Spleen (tissue), 11 donors: ENCODE data around the gene DCLK2. TPM values are rescaled to one million over a fixed set of nuclear protein-coding genes. Genes with fewer than 3 reads are reported as not detected.

ENCODE experiments used
- DNase-seq: peaks from one replicate; pipeline ENCODE4 v3.0.0-alpha.2; 2020
- H3K27ac ChIP-seq, 8 donors: fragments of 200-600 bp; sonication (generic) in 7 of 8; 1 replicate in 4 of 8; 2 replicates in 4 of 8; pipeline versions ENCODE4 v1.5.0 to v1.8.0; 2016 to 2021; ENCODE audit warnings: inconsistent platforms in 4 of 8, mild to moderate bottlenecking in 4 of 8, moderate library complexity in 1 of 8
- H3K27me3 ChIP-seq, 7 donors: fragments of 200-600 bp; sonication (generic) in 6 of 7; replicated peaks in 1 of 7; 1 replicate in 4 of 7; 2 replicates in 3 of 7; pipeline versions ENCODE4 v1.5.0 to v1.8.0; 2016 to 2021; ENCODE audit warnings: inconsistent platforms in 3 of 7, mild to moderate bottlenecking in 1 of 7
- H3K36me3 ChIP-seq, 6 donors: fragments of 200-600 bp; sonication (generic) in 5 of 6; 1 replicate in 4 of 6; 2 replicates in 2 of 6; pipeline versions ENCODE4 v1.5.0 to v1.8.0; 2016 to 2021; ENCODE audit warnings: inconsistent platforms in 2 of 6
- H3K4me1 ChIP-seq, 6 donors: fragments of 200-600 bp; sonication (generic) in 5 of 6; 1 replicate in 3 of 6; 2 replicates in 3 of 6; pipeline versions ENCODE4 v1.5.0 to v1.8.0; 2016 to 2021; ENCODE audit warnings: inconsistent platforms in 3 of 6
- H3K4me3 ChIP-seq, 8 donors: fragments of 200-600 bp; sonication (generic) in 7 of 8; 1 replicate in 4 of 8; 2 replicates in 4 of 8; pipeline versions ENCODE4 v1.5.0 to v1.8.0; 2016 to 2021; ENCODE audit warnings: inconsistent platforms in 4 of 8, mild to moderate bottlenecking in 4 of 8, moderate library complexity in 2 of 8
- H3K9me3 ChIP-seq, 8 donors: fragments of 200-600 bp; sonication (generic) in 7 of 8; 1 replicate in 4 of 8; 2 replicates in 4 of 8; pipeline versions ENCODE4 v1.5.0 to v1.8.0; 2016 to 2021; ENCODE audit warnings: inconsistent platforms in 4 of 8
- POLR2A ChIP-seq, 3 donors: fragments of 450-650 bp; IDR thresholded peaks; one replicate each; pipeline ENCODE4 v1.5.1; 2017; ENCODE audit warnings: antibody characterized with exemption in 3 of 3, mild to moderate bottlenecking in 1 of 3
- POLR2AphosphoS5 ChIP-seq, 3 donors: sonication (generic); formaldehyde crosslinking; IDR thresholded peaks; one replicate each; pipeline ENCODE4 v1.5.1; 2017; ENCODE audit warnings: antibody characterized with exemption in 3 of 3
- WGBS, 5 donors: extraction: QIAGEN DNeasy Blood & Tissue Kit in 3 of 5; methylation state at CpG; one replicate each; pipeline versions ENCODE4 v1.1.5 to v1.1.7; 2013 to 2018; 5-methylcytosine and 5-hydroxymethylcytosine counted together
- intact Hi-C: fragments of 100-400 bp; cut with DNase I; formaldehyde crosslinking; loops from one replicate; pipeline ENCODE4 v1.15.0; 2023; ENCODE audit warnings: low total_unique reads
- polyA plus RNA-seq, 3 donors: library from polyadenylated mRNA; stranded (reverse); fragments of 200-250 nt; gene quantifications; one replicate each; pipeline ENCODE4 v1.2.1, GENCODE V29; 2013
- total RNA-seq, 7 donors: library from RNA; depleted of rRNA in 3 of 7; stranded (reverse); fragments of >200 nt in 3 of 7; fragmentation: NEBNext Ultra II Directional in 4 of 7; extraction: Animal tissue kit (Norgen Biotek cat#: 25700) in 4 of 7; gene quantifications; one replicate each; pipeline versions ENCODE4 v1.1.0 to v1.2.1, GENCODE V29; 2016 to 2021
- TF ChIP-seq, protein P1 (sequence below), 11 experiments: fragments of 200-600 bp in 7 of 11; fragments of 450-650 bp in 4 of 11; sonication (generic) in 4 of 11; IDR thresholded peaks in 8 of 11; conservative IDR thresholded peaks in 3 of 11; 1 replicate in 7 of 11; 2 replicates in 4 of 11; pipeline versions ENCODE4 v1.4.0 to v1.8.0; 2016 to 2021; ENCODE audit warnings: antibody characterized with exemption in 11 of 11, inconsistent platforms in 4 of 11, mild to moderate bottlenecking in 1 of 11
- donor health status: healthy with polysubstance abuse.
- donor health status: DM: no; HTN: no; CAD: no; lungs with moderate emphysema.
- donor health status: DM: no; HTN: no; CAD: no.
- donor health status: Bipolar disorder and iron deficiency.
- donor health status: healthy.
- donor health status: DM: no; HTN: no; CAD: no.
- donor health status: DM: yes; HTN: yes; CAD: no.

The DCLK2 gene
- total and polyA plus RNA-seq, 10 donors, result 0.53 to 6.1 (median 3.9) TPM

GRCh38 chr4:150253416-150253815, 175.2 kb downstream of the DCLK2 start:
- Histone ChIP-seq H3K27me3 (no peaks in the 10 kb centered on the region), H3K36me3 (peaks cover 0 to 32% (median 0%) of the 10 kb centered on the region in 6 donors), H3K9me3 (no peaks in the 10 kb centered on the region), H3K27ac (no peak overlapping the region), H3K4me1 (no peaks in the 10 kb centered on the region), H3K4me3 (no peak overlapping the region)
- no peak for TF ChIP-seq POLR2AphosphoS5 (IDR thresholded peaks at IDR 0.05)
- TF ChIP-seq POLR2A (IDR thresholded peaks at IDR 0.05), result no peak
- TF ChIP-seq, protein P1, sequence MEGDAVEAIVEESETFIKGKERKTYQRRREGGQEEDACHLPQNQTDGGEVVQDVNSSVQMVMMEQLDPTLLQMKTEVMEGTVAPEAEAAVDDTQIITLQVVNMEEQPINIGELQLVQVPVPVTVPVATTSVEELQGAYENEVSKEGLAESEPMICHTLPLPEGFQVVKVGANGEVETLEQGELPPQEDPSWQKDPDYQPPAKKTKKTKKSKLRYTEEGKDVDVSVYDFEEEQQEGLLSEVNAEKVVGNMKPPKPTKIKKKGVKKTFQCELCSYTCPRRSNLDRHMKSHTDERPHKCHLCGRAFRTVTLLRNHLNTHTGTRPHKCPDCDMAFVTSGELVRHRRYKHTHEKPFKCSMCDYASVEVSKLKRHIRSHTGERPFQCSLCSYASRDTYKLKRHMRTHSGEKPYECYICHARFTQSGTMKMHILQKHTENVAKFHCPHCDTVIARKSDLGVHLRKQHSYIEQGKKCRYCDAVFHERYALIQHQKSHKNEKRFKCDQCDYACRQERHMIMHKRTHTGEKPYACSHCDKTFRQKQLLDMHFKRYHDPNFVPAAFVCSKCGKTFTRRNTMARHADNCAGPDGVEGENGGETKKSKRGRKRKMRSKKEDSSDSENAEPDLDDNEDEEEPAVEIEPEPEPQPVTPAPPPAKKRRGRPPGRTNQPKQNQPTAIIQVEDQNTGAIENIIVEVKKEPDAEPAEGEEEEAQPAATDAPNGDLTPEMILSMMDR (IDR thresholded peaks at IDR 0.05 in 8 of 11, conservative IDR thresholded peaks at IDR 0.05 in 3 of 11), result no peak
- DNase-seq, result no peak
- intact Hi-C loops, result no loop called here
- 89 to 98% (median 94%) methylated on average over 11 of the region's 11 CpGs for WGBS, 5 donors

DNA sequence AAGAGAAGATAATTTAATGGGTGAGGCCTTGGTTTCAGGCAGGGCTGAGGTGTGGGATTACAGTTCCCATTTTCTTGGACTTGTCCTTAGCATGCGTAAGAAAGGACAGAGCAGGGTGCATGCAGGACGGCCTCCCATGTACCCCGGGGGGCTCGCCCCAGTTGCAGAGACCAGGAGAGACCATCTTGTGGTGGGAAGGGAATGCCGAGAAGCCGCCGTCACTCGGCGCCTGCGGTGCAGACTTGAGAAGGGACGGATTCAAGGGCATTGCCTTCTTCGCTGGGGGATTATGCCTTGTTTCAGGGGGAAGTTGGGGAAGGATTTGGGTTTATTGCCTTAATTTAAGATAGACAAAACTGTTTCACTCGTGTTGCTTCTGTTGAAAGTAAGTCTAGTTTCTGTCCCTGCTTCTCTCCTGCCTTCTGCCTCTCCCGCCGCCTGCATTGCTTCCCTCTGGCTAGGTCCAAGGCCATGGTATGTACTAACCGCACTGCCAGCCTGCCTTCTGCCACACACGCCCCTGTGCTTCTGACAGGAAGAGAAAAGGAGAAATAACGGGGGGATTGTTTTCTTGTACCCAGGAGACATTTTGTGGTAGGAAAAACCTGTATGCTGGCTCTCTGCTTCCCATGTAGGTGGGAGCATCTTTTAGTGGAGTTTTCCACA, 175.9 kb downstream of the DCLK2 start:
- Histone ChIP-seq H3K27ac (no peak overlapping the region), H3K36me3 (peaks cover 0 to 30% (median 0%) of the 10 kb centered on the region in 6 donors), H3K4me1 (no peaks in the 10 kb centered on the region), H3K27me3 (no peaks in the 10 kb centered on the region), H3K4me3 (no peak overlapping the region), H3K9me3 (no peaks in the 10 kb centered on the region)
- DNase-seq, result no peak
- WGBS, 5 donors, result 78 to 85% (median 81%) methylated on average over 18 of the region's 18 CpGs
- TF ChIP-seq, protein P1 (IDR thresholded peaks at IDR 0.05 in 8 of 11, conservative IDR thresholded peaks at IDR 0.05 in 3 of 11), result no peak
- TF ChIP-seq POLR2A (IDR thresholded peaks at IDR 0.05), result no peak
- no peak for TF ChIP-seq POLR2AphosphoS5 (IDR thresholded peaks at IDR 0.05)
- intact Hi-C loops, result no loop called here

DNA sequence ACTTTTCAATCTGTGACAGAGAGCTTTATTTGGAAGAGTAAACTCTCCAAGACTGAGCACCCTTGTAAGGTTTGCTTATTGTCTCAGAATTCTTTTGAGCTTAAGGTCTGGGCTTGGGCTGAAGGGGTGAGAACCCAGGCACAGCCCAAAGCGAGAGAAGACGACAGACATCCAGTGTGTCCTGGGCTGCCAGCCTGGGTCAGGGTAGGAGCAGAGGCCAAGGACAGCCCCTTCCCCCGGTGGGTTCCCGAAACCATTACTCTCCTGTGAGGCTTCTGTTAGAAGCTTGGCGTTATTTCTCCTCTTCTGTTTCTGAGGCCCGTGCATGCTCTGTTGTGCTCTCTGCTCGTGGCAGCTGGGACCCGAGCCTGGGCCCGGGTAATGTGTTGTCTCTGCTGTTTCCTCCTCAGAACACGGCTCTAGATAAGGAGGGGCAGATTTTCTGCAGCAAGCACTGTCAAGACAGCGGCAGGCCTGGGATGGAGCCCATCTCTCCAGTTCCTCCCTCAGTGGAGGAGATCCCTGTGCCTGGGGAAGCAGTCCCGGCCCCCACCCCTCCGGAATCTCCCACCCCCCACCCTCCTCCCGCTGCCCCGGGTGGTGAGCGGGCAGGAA, 177.5 kb downstream of the DCLK2 start:
- WGBS, 5 donors, result 87 to 95% (median 91%) methylated on average over 11 to 16 of the region's 16 CpGs

GRCh38 chr4:150256225-150256620, 178.0 kb downstream of the DCLK2 start:
- Histone ChIP-seq H3K4me3 (no peak overlapping the region), H3K27ac (no peak overlapping the region), H3K9me3 (no peaks in the 10 kb centered on the region), H3K27me3 (no peaks in the 10 kb centered on the region), H3K4me1 (no peaks in the 10 kb centered on the region), H3K36me3 (peaks cover 0 to 26% (median 0%) of the 10 kb centered on the region in 6 donors)
- intact Hi-C loops, result no loop called here
- DNase-seq, result no peak
- no peak for TF ChIP-seq POLR2AphosphoS5 (IDR thresholded peaks at IDR 0.05)
- no peak for TF ChIP-seq POLR2A (IDR thresholded peaks at IDR 0.05)
- TF ChIP-seq, protein P1 (IDR thresholded peaks at IDR 0.05 in 8 of 11, conservative IDR thresholded peaks at IDR 0.05 in 3 of 11), result no peak
- 89 to 97% (median 92%) methylated on average over 9 to 23 of the region's 23 CpGs for WGBS, 5 donors

More for the DNA sequence above, 177.5 kb downstream of the DCLK2 start:
- H3K27ac ChIP-seq, result no peak overlapping the region
- intact Hi-C loops, result no loop called here
- no peak overlapping the region for H3K4me3 ChIP-seq
- H3K9me3 ChIP-seq, result no peaks in the 10 kb centered on the region
- H3K36me3 ChIP-seq, result peaks cover 0 to 26% (median 0%) of the 10 kb centered on the region in 6 donors
- TF ChIP-seq POLR2A (IDR thresholded peaks at IDR 0.05) (no peak), POLR2AphosphoS5 (IDR thresholded peaks at IDR 0.05) (no peak)
- TF ChIP-seq, protein P1 (IDR thresholded peaks at IDR 0.05 in 8 of 11, conservative IDR thresholded peaks at IDR 0.05 in 3 of 11), result no peak
- no peak for DNase-seq
- no peaks in the 10 kb centered on the region for H3K27me3 ChIP-seq
- no peaks in the 10 kb centered on the region for H3K4me1 ChIP-seq
